CD4-positive, alpha-beta T cell (primary cell): Measurements from ENCODE around the gene SDF4. TPM values are rescaled to one million over a fixed set of nuclear protein-coding genes. Genes with fewer than 3 reads are reported as not detected.
A peak's percentile ranks its signal among the peaks of the same experiment; 100 is the strongest.

Experiments used
- ATAC-seq: fragments of 200-7000 bp; cut with Tn5 transposase; one replicate; pipeline ENCODE4 v1.10.0; 2022; ENCODE audit warnings: mild to moderate bottlenecking; ENCODE audit not compliant: poor library complexity
- CTCF ChIA-PET: fragments of 350-600 bp; sonication (Branson Sonifier 250); formaldehyde crosslinking; loops from one replicate; lab custom pipeline; 2021; ENCODE audit warnings: antibody characterized with exemption, inconsistent platforms; lab: Charles Lee
- POLR2A ChIA-PET: fragments of 350-600 bp; sonication (Branson Sonifier 250); formaldehyde crosslinking; loops from one replicate; lab custom pipeline; 2021; ENCODE audit warnings: antibody characterized with exemption, inconsistent platforms; lab: Charles Lee
- DNase-seq, 14 experiments: peaks; one replicate each; pipeline ENCODE4 v3.0.0-alpha.2; 2013 to 2020; ENCODE audit warnings: mixed read lengths in 2 of 14
- H3K27ac ChIP-seq, 2 donors: one replicate each; pipeline versions ENCODE4 v1.5.1 to v1.7.0; 2013; ENCODE audit warnings: low read length in 2 of 2, low read depth in 1 of 2, mild to moderate bottlenecking in 1 of 2
- H3K27me3 ChIP-seq, 2 experiments: 1 replicate in 1 of 2; 2 replicates in 1 of 2; pipeline versions ENCODE4 v1.6.1 to v1.7.0; 2013; ENCODE audit warnings: low read length in 2 of 2, control low read depth in 1 of 2, mild to moderate bottlenecking in 1 of 2, moderate library complexity in 1 of 2; ENCODE audit not compliant: insufficient read depth in 2 of 2, control insufficient read depth in 1 of 2
- H3K36me3 ChIP-seq: one replicate; pipeline ENCODE4 v1.6.1; 2013; ENCODE audit warnings: low read length, control low read depth; ENCODE audit not compliant: insufficient read depth
- H3K4me1 ChIP-seq: one replicate; pipeline ENCODE4 v1.6.1; 2013; ENCODE audit warnings: low read length, control low read depth; ENCODE audit not compliant: insufficient read depth
- H3K4me3 ChIP-seq: one replicate; pipeline ENCODE4 v1.5.1; 2013; ENCODE audit warnings: mild to moderate bottlenecking, low read length, moderate library complexity
- H3K9me3 ChIP-seq, 2 experiments: 1 replicate in 1 of 2; 2 replicates in 1 of 2; pipeline versions ENCODE4 v1.6.1 to v1.7.0; 2013; ENCODE audit warnings: low read length in 2 of 2, mild to moderate bottlenecking in 2 of 2, control low read depth in 1 of 2, moderate library complexity in 1 of 2; ENCODE audit not compliant: control insufficient read depth in 1 of 2, insufficient read depth in 1 of 2
- H3K27ac Mint-ChIP-seq: one replicate; pipeline ENCODE4 v1.8.0; 2020; ENCODE audit warnings: mixed read lengths
- H3K27me3 Mint-ChIP-seq: one replicate; pipeline ENCODE4 v1.8.0; 2021; ENCODE audit warnings: mixed read lengths
- H3K36me3 Mint-ChIP-seq: one replicate; pipeline ENCODE4 v1.8.0; 2021; ENCODE audit warnings: low read depth, mixed read lengths
- H3K4me1 Mint-ChIP-seq: one replicate; pipeline ENCODE4 v1.8.0; 2021; ENCODE audit warnings: low read depth, mixed read lengths
- H3K4me3 Mint-ChIP-seq: one replicate; pipeline ENCODE4 v1.8.0; 2020; ENCODE audit warnings: mild to moderate bottlenecking, mixed read lengths
- H3K9me3 Mint-ChIP-seq: one replicate; pipeline ENCODE4 v1.8.0; 2020; ENCODE audit warnings: mixed read lengths
- intact Hi-C, 2 experiments: fragments of 100-400 bp; cut with DNase I in 1 of 2; cut with micrococcal nuclease in 1 of 2; formaldehyde crosslinking; loops; one replicate each; pipeline versions ENCODE4 v1.15.1 to v1.9.0; 2023 to 2025; cut with DNase I, micrococcal nuclease
- total RNA-seq, 174 experiments: library from RNA in 2 of 174; stranded (reverse) in 2 of 174; gene quantifications; one replicate each; pipeline ENCODE4 v1.2.3 and lab custom pipeline; 2021 to 2026
- TF ChIP-seq, protein P1 (sequence below): fragments of 200-600 bp; IDR thresholded peaks from one replicate; pipeline ENCODE4 v1.8.0; 2022; ENCODE audit warnings: antibody characterized with exemption, mild to moderate bottlenecking

The SDF4 gene
- total RNA-seq, 2 experiments from 2014 or later, result 66.3 to 71.0 TPM

DNA sequence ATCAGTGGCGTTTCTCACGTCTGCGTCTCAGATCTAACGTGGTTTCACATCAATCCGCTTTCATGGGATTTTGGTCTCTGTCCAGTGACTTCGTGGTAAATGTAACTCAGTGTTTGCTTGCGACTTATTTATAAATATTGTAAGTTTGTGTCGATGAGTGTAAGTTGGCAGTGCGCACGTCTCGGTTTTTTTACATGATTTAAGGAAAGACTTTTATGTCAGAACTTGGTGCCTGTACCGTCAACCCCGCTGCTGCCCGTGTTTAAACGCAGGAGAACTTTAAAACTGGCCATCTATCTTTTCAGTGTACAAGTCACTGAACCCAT is 1.7 kb upstream of the SDF4 start:
- CTCF ChIA-PET, result no interaction called here

DNA sequence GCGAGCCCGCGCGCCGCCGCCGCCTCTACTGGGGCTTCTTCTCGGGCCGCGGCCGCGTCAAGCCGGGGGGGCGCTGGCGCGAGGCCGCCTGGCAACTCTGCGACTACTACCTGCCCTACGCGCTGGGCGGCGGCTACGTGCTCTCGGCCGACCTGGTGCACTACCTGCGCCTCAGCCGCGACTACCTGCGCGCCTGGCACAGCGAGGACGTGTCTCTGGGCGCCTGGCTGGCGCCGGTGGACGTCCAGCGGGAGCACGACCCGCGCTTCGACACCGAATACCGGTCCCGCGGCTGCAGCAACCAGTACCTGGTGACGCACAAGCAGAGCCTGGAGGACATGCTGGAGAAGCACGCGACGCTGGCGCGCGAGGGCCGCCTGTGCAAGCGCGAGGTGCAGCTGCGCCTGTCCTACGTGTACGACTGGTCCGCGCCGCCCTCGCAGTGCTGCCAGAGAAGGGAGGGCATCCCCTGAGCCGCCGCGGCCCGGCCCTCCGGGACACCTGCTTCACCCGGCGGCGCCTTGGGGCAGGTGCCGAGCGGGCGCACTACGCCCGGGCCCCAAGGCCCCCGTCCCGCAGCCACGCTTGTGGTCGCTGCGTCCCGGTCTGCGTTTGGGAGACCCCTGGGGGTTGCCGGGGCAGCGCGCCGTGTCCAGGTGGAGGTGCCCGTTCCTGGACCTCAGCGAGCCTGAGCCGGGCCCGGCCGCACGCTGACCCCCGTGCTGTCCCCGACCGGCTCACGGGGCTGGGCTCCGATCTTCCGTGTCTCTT is 1.2 kb upstream of the SDF4 start:
- H3K9me3 ChIP-seq, result peaks cover 0 to 3% of the 10 kb centered on the region in 2 experiments
- Mint-ChIP-seq H3K4me3 (peak overlapping the region; percentile 84), H3K36me3 (peaks cover 31% of the 10 kb centered on the region), H3K27ac (peak overlapping the region; percentile 77), H3K9me3 (no peaks in the 10 kb centered on the region), H3K4me1 (peaks cover 23% of the 10 kb centered on the region), H3K27me3 (no peaks in the 10 kb centered on the region)
- TF ChIP-seq, protein P1, sequence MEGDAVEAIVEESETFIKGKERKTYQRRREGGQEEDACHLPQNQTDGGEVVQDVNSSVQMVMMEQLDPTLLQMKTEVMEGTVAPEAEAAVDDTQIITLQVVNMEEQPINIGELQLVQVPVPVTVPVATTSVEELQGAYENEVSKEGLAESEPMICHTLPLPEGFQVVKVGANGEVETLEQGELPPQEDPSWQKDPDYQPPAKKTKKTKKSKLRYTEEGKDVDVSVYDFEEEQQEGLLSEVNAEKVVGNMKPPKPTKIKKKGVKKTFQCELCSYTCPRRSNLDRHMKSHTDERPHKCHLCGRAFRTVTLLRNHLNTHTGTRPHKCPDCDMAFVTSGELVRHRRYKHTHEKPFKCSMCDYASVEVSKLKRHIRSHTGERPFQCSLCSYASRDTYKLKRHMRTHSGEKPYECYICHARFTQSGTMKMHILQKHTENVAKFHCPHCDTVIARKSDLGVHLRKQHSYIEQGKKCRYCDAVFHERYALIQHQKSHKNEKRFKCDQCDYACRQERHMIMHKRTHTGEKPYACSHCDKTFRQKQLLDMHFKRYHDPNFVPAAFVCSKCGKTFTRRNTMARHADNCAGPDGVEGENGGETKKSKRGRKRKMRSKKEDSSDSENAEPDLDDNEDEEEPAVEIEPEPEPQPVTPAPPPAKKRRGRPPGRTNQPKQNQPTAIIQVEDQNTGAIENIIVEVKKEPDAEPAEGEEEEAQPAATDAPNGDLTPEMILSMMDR, result no peak
- H3K27ac ChIP-seq, result no peak overlapping the region
- peaks cover 55% of the 10 kb centered on the region for H3K4me1 ChIP-seq
- no peaks in the 10 kb centered on the region for H3K27me3 ChIP-seq
- intact Hi-C loops, result loop anchor here in 1 of 2 experiments (1.0 kb wide), 2 partner anchors 117 to 174 kb away; partner anchors contain the start of genes C1orf159 and MRPL20
- ATAC-seq (no peak), DNase-seq (peak in 1 of 14 experiments; percentile 58)
- POLR2A ChIA-PET, result interaction anchor here (2.5 kb wide), 1 partner anchor 25 kb away, joined by 9 read pairs; no protein-coding TSS in a partner anchor
- CTCF ChIA-PET, result no interaction called here
- H3K4me3 ChIP-seq, result peak overlapping the region; percentile 22
- peaks cover 23% of the 10 kb centered on the region for H3K36me3 ChIP-seq

More for the DNA sequence above, 1.7 kb upstream of the SDF4 start:
- POLR2A ChIA-PET, result no interaction called here
- Histone ChIP-seq H3K4me1 (peaks cover 49% of the 10 kb centered on the region), H3K36me3 (peaks cover 18% of the 10 kb centered on the region), H3K4me3 (no peak overlapping the region), H3K27ac (no peak overlapping the region), H3K9me3 (peaks cover 0 to 6% of the 10 kb centered on the region in 2 experiments), H3K27me3 (no peaks in the 10 kb centered on the region)
- DNase-seq (no peak), ATAC-seq (no peak)
- H3K4me3 Mint-ChIP-seq, result peak overlapping the region; percentile 84
- no peaks in the 10 kb centered on the region for H3K9me3 Mint-ChIP-seq
- peak overlapping the region; percentile 77 for H3K27ac Mint-ChIP-seq
- peaks cover 23% of the 10 kb centered on the region for H3K4me1 Mint-ChIP-seq
- intact Hi-C loops, result no loop called here
- H3K36me3 Mint-ChIP-seq, result peaks cover 29% of the 10 kb centered on the region
- TF ChIP-seq, protein P1, result no peak
- H3K27me3 Mint-ChIP-seq, result no peaks in the 10 kb centered on the region

GRCh38 chr1:1232208-1232795 is 501 bp upstream of the SDF4 start, which contains the start of gene B3GALT6:
Gene B3GALT6, plus strand, starts transcription at chr1:1232237. Its CDS starts 42 bp downstream, at chr1:1232279.
- intact Hi-C loops, result loop anchor here in 1 of 2 experiments (1.0 kb wide), 2 partner anchors 116 to 175 kb away; partner anchors contain the start of genes C1orf159 and MRPL20
- H3K4me1 ChIP-seq, result peaks cover 60% of the 10 kb centered on the region
- Mint-ChIP-seq H3K9me3 (no peaks in the 10 kb centered on the region), H3K4me3 (peak within 1 kb of the TSS; percentile 96), H3K27me3 (no peaks in the 10 kb centered on the region), H3K4me1 (peaks cover 23% of the 10 kb centered on the region), H3K27ac (peak within 1 kb of the TSS; percentile 90), H3K36me3 (peaks cover 35% of the 10 kb centered on the region)
- H3K4me3 ChIP-seq, result peak within 1 kb of the TSS; percentile 88
- ChIA-PET POLR2A (interaction anchor here (0.6 to 2.5 kb wide), 3 partner anchors 25 to 266 kb away, joined by 3 to 9 read pairs (median 7); partner anchors contain the start of genes PLEKHN1 and TTLL10), CTCF (interaction anchor here (2.3 kb wide), 1 partner anchor 110 kb away, joined by 8 read pairs; no protein-coding TSS in a partner anchor)
- ATAC-seq (no peak), DNase-seq (no peak)
- H3K27ac ChIP-seq, result peak within 1 kb of the TSS; percentile 44 to 87
- no peaks in the 10 kb centered on the region for H3K9me3 ChIP-seq
- H3K27me3 ChIP-seq, result no peaks in the 10 kb centered on the region
- TF ChIP-seq, protein P1, result no peak
- H3K36me3 ChIP-seq, result peaks cover 30% of the 10 kb centered on the region
